Mucosa of stomach (tissue), 1 donor: ENCODE results near the gene PCSK6.
"Not testable (repeated sequence)": the region's sequence is repeated elsewhere in the genome, so short reads cannot be mapped to it uniquely, and the experiment has no call there.

Experiments
- H3K27me3 ChIP-seq: one replicate; pipeline ENCODE4 v1.7.0; 2013; ENCODE audit warnings: mild to moderate bottlenecking, low read length; ENCODE audit not compliant: control insufficient read depth, insufficient read depth
- H3K36me3 ChIP-seq: one replicate; pipeline ENCODE4 v1.7.0; 2013; ENCODE audit warnings: low read length; ENCODE audit not compliant: control insufficient read depth, insufficient read depth
- H3K4me1 ChIP-seq: one replicate; pipeline ENCODE4 v1.7.0; 2013; ENCODE audit warnings: mild to moderate bottlenecking, low read length; ENCODE audit not compliant: control insufficient read depth, insufficient read depth
- H3K4me3 ChIP-seq: one replicate; pipeline ENCODE4 v1.7.0; 2013; ENCODE audit warnings: low read length
- H3K9ac ChIP-seq: one replicate; pipeline ENCODE4 v1.7.0; 2013; ENCODE audit warnings: mild to moderate bottlenecking, low read length, moderate library complexity
- H3K9me3 ChIP-seq: one replicate; pipeline ENCODE4 v1.7.0; 2013; ENCODE audit warnings: mild to moderate bottlenecking, low read length, moderate library complexity; ENCODE audit not compliant: control insufficient read depth
- donor health status: Pancreatic carcinoma.

The PCSK6 gene

GRCh38 chr15:101458908-101459578 lies 30.5 kb downstream of the PCSK6 start:
- Histone ChIP-seq H3K4me1 (peaks cover 21% of the 10 kb centered on the region), H3K9ac (no peak overlapping the region), H3K4me3 (no peak overlapping the region), H3K27me3 (no peaks in the 10 kb centered on the region), H3K9me3 (no peaks in the 10 kb centered on the region), H3K36me3 (no peaks in the 10 kb centered on the region)

- no peak overlapping the region for H3K9ac ChIP-seq
- no peaks in the 10 kb centered on the region for H3K27me3 ChIP-seq
- H3K4me3 ChIP-seq, result no peak overlapping the region
- no peaks in the 10 kb centered on the region for H3K9me3 ChIP-seq
- no peaks in the 10 kb centered on the region for H3K36me3 ChIP-seq
- H3K4me1 ChIP-seq, result peaks cover 14% of the 10 kb centered on the region
These were observed 31.2 kb downstream of the PCSK6 start for GRCh38 chr15:101458158-101458900.

- Histone ChIP-seq H3K36me3 (no peaks in the 10 kb centered on the region), H3K9me3 (no peaks in the 10 kb centered on the region), H3K9ac (no peak overlapping the region), H3K27me3 (no peaks in the 10 kb centered on the region), H3K4me3 (no peak overlapping the region), H3K4me1 (peaks cover 8% of the 10 kb centered on the region)
These were observed 31.8 kb downstream of the PCSK6 start for GRCh38 chr15:101457696-101458095.

- H3K27me3 ChIP-seq, result no peaks in the 10 kb centered on the region
- no peak overlapping the region for H3K4me3 ChIP-seq
- no peak overlapping the region for H3K9ac ChIP-seq
- H3K36me3 ChIP-seq, result no peaks in the 10 kb centered on the region
- H3K9me3 ChIP-seq, result no peaks in the 10 kb centered on the region
- H3K4me1 ChIP-seq, result peaks cover 4% of the 10 kb centered on the region
These were observed 33.3 kb downstream of the PCSK6 start for GRCh38 chr15:101456057-101456739.

GRCh38 chr15:101455291-101456025 lies 34.0 kb downstream of the PCSK6 start:
- Histone ChIP-seq H3K36me3 (no peaks in the 10 kb centered on the region), H3K9me3 (no peaks in the 10 kb centered on the region), H3K4me3 (no peak overlapping the region), H3K27me3 (no peaks in the 10 kb centered on the region), H3K4me1 (peaks cover 4% of the 10 kb centered on the region), H3K9ac (no peak overlapping the region)

GRCh38 chr15:101454781-101455180 lies 34.7 kb downstream of the PCSK6 start:
- H3K9ac ChIP-seq, result not testable (repeated sequence)

GRCh38 chr15:101454365-101454764 lies 35.1 kb downstream of the PCSK6 start:
- Histone ChIP-seq H3K9me3 (no peaks in the 10 kb centered on the region), H3K36me3 (no peaks in the 10 kb centered on the region), H3K4me3 (no peak overlapping the region), H3K9ac (no peak overlapping the region), H3K4me1 (peaks cover 3% of the 10 kb centered on the region), H3K27me3 (no peaks in the 10 kb centered on the region)

More at GRCh38 chr15:101454781-101455180, 34.7 kb downstream of the PCSK6 start:
- H3K4me1 ChIP-seq, H3K36me3 ChIP-seq, H3K9me3 ChIP-seq, H3K27me3 ChIP-seq, H3K4me3 ChIP-seq: not testable (repeated sequence)

- Histone ChIP-seq H3K9me3 (no peaks in the 10 kb centered on the region), H3K4me1 (no peaks in the 10 kb centered on the region), H3K36me3 (no peaks in the 10 kb centered on the region), H3K27me3 (no peaks in the 10 kb centered on the region), H3K9ac (no peak overlapping the region), H3K4me3 (no peak overlapping the region)
These were observed 36.1 kb downstream of the PCSK6 start for GRCh38 chr15:101453123-101454120.

GRCh38 chr15:101452572-101452971 lies 36.9 kb downstream of the PCSK6 start:
- H3K4me1 ChIP-seq, result no peaks in the 10 kb centered on the region
- no peaks in the 10 kb centered on the region for H3K27me3 ChIP-seq
- H3K9me3 ChIP-seq, result no peaks in the 10 kb centered on the region
- H3K9ac ChIP-seq, result no peak overlapping the region
- H3K36me3 ChIP-seq, result no peaks in the 10 kb centered on the region
- H3K4me3 ChIP-seq, result no peak overlapping the region

GRCh38 chr15:101451846-101452245 lies 37.7 kb downstream of the PCSK6 start:
- Histone ChIP-seq H3K4me3 (no peak overlapping the region), H3K27me3 (no peaks in the 10 kb centered on the region), H3K36me3 (no peaks in the 10 kb centered on the region), H3K9ac (no peak overlapping the region), H3K9me3 (no peaks in the 10 kb centered on the region), H3K4me1 (no peaks in the 10 kb centered on the region)

- H3K36me3 ChIP-seq, result no peaks in the 10 kb centered on the region
- H3K9me3 ChIP-seq, result no peaks in the 10 kb centered on the region
- H3K4me3 ChIP-seq, result no peak overlapping the region
- H3K9ac ChIP-seq, result no peak overlapping the region
- no peaks in the 10 kb centered on the region for H3K27me3 ChIP-seq
- peaks cover 5% of the 10 kb centered on the region for H3K4me1 ChIP-seq
These were observed 38.2 kb downstream of the PCSK6 start for GRCh38 chr15:101451266-101451799.
